NCI-H2196 (cell line): ENCODE measurements around the gene AFF4.
"Not testable (repeated sequence)": the region's sequence is repeated elsewhere in the genome, so short reads cannot be mapped to it uniquely, and the experiment has no call there.

ENCODE experiments used
- DNase-seq: peaks from one replicate; lab custom pipeline; 2025; ENCODE audit not compliant: unreplicated experiment; lab: John Stamatoyannopoulos, UW

AFF4 gene

DNA sequence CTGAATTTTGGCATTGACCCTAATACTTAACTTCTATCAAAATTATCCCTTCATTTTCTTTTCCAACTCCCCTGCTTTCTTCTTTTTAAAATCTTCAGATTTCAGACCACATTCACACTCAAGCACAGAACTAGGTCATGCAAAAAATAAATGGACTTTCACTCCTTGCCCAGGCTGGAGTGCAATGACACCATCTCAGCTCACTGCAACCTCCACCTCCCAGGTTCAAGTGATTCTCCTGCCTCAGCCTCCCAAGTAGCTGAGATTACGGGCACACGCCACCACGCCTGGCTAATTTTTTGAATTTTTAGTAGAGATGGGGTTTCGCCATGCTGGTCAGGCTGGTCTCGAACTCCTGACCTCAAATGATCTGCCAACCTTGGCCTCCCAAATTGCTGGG lies 108.4 kb downstream of the AFF4 start:
- not testable (repeated sequence) for DNase-seq

DNA sequence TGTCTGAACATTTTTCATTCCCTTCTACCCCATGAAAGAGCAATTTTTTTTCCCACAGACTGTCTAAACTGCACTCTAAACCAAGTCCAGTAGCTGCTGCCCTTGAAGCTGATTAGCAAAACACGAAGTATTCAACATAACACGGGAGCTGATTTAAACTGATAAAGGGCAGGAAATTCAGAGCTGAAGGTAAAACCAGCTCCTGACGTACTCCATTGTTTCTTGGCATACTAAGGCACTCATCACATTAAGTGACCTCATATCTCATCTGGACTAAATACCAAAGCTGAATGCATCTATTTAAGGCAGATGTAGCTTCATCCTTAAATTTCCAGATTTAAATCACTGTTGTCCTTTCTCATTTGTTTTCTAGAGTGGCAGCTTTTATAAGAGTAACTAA lies 109.1 kb downstream of the AFF4 start:
- no peak for DNase-seq

DNA sequence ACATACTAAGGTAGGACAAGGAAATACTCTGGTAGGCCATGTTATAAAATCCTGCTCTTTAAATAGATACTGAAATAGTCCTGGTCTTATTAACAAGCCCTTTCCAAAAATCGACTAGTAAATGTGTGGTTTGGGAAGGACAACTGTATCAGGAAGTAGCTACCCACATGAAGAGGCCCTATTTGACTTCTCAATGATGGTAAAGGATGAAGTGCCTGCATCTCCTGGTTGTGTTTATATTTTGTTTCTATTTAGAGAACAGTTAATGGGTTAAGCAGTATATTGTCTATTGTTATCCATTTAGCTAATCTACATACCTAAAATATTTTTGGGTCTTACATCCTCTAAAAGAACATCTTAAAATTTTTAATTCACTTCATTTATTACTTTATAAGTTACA lies 109.6 kb downstream of the AFF4 start:
- DNase-seq = no peak

DNA sequence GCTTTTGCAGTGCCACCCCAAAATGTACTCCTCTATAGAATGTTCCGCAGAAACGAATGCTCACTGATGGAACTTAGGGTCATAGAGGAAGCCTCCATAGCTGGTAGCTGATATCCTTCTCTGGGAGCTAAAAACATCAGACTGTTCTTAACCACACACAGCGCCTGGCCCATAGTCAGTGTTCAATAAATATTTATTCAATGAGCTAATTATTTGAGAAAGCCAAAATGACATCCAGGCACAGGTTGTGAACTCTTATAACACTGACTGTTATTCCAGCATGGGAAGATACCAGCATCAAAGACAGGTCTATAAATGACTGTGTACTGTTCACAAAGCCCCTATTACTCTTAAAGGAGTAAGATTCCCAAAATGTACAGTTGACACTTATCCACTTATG lies 110.1 kb downstream of the AFF4 start:
- no peak for DNase-seq

DNA sequence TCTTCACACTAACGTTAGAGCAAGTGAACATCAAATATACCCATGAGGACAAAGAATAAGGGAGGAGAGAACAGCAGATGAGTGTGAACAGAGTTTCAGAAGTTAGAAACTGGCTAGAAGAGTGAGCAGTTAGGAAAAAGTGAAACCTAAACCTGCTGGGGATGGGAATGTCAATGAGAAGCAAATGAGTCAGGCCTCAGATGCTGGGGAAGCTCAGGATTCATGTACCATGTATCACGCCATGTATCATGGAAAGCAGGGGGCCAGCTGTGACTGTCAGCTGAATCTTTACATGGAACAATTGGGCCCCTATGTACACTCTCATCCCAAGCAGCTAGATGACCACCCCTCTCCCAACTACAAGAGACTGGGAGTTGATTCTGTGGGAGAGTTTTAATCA lies 113.4 kb downstream of the AFF4 start:
- no peak for DNase-seq

DNA sequence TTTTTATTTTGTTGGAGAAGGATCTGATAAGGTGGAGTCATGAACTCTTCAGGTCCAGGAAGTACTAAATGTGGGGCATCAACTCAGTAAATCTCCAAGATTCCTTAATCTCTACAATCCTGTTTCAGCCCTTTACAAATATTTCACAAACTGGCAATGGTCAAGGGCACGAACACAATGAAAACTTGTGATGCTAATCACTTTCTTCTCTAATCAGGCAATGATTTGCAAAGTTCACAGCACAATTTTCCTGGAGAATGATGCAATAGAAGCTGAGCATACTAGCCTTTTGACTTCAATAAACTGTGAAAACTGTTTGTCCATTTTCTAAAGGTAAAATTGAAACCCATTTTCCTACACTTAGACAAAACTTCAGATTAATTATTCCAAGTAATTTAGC lies 114.1 kb downstream of the AFF4 start:
- no peak for DNase-seq

DNA sequence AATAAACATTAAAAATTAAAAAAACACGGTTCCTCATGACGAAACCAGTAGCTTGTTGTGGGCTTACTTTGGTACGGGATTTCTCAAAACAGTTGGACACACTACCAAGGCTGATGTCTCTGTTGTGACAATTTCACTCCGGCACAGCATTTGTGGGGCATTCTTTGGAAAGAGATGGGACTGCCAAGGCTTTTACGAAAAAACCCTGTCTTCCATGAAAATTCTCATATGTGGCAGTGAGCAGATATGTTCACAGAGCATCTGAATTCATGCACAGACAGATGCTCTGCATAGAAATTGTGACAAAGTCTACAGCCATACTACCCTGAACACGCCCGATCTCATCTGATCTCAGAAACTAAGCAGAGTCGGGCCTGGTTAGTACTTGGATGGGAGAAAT lies 115.2 kb downstream of the AFF4 start:
- no peak for DNase-seq

DNA sequence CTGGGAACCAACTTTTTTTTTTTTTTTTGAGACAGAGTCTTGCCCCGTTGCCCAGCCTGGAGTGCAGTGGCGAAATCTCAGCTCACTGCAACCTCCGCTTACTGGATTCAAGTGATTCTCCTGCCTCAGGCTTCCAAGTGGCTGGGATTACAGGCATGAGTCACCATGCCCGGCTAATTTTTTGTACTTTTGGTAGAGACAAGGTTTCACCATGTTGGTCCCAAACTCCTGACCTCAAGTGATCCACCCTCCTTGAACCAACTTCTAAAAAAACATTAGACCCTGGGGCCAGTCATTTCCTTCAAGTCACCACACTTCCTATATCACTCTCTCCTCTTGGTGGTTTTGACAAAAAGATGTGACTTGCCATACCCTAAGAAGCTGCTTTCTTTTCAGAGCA lies 122.1 kb downstream of the AFF4 start:
- no peak for DNase-seq

DNA sequence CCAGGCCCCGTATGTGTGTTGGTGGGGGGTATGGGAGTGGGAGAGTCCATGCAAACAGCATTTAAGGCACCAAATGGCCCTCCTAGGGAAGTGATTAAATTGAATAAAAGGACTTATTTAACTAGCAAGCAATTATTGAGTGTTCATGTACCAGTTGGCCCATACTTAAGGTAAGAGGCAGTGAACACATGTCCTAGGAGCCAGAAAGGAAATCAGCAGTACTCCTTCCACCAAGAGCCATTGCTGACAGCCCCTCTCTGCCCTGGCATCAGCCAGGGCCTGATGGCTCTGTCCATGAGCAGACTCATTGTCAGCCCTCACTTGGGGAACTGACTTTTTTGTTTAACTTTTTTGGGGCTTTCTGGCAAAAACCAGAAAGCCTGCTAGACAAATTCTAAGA lies 122.5 kb downstream of the AFF4 start:
- DNase-seq = no peak

DNA sequence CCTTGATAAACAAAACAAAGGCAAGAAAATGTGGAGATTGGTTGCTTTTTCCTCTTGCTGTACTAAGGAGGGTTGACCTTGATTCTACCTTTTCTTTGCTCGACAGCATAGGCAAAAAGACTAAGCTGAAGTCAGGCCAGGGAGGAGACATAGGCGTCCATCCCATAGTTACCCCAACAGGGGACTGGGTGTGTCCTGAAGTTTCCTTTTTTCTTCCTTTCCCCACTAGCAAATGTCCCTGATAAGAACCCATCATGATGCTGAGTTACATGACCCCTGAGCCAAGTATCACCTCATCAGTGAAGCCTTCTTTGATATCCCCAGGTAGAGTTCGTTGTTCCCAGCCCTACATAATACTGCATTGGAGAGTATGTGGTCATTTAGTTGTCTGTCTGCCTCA lies 123.1 kb downstream of the AFF4 start:
- DNase-seq = no peak

DNA sequence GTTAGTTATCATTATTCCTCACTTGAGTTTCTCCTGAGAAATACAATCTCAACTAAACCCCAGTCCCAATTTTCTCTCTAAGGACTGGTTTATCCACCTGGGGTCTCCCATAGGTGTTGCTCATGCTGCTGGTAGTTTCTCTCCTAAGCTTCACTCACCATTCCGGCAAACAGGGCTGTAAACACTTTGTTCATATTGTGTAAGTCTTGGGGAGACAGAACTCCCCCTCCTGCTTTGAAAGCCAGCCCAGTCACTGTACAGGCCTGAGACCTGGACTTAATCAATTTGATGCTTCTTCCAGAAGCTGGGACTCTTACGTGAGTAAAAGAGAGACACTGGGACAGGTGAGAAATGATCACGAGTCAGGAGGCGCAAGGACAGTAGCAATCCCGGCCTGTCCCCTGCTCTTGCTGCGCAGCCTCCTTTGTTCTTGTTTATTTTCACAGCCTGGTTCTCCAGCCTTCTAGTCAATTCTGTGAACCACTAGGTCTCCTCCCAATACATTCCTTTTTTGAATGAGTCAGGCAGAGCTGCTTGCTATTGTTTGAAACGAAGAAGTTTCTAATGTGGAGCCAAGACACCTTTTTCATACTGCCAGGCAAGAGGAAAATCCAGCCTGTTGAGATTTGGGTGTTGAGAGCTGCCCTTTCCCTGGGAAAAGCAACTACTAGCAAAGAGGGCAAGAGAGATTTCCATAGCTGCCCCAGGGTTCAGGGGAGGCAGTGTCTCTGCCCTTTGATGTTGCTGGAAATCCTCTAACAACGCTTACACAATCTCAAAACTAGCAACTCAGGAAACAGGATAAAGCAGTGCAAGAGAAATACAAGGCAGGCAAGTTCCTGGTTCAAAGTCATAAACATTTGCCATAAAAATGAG lies 123.8 kb downstream of the AFF4 start:
- no peak for DNase-seq

DNA sequence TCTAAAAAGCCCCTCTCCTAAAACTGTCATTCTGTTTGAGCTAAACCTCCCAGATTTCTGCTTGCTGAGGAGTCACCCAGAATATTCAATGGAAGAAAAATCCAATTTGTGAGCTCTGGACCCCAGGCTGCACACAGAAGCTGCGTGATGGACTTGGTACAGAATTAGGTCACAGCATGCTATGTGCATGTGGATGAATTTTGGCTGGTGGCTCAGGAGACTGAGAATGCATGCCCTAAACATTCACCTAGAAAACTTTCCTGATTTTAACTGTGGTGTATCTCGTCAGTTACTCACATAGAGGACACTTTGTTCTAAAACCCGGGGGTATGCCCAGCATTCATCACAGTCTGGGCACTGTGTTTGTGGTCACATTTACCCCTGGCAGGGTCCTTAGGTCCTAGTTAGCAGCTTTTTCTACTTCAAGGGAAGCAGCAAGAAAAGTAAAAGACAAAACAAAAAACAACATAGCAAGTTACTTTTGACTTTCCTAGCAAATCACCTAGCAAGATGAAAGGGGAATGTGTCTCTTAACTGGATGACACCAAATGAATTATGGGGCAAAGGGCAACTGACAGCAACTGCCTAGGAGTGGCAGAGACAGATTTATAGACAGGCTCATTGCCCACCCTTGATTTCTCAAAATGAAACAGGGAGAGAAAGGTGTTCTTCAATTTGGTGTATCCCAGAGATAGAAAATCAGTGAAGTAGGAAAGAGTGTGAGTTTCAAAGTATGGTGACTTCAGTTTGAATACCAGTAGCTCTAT lies 124.7 kb downstream of the AFF4 start:
- no peak for DNase-seq

DNA sequence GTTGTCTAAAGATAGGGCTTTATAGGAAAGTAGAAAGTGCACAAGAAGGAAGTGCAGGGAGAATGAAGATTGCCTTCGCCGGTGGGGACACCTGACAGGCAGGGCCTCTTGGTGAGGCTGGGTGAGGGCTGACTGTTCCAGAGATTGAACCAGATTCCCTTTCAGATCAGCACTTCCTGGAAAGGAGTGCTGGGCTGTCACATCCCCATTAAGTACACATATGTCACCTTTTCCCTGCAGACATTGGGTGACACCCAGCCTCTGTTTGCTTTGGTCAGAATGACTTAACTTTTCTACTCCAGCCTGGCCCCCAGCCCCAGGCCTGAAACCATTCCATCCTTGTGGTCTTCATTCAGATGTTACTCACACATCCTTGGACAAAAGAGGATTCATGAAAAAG lies 125.6 kb downstream of the AFF4 start:
- no peak for DNase-seq

DNA sequence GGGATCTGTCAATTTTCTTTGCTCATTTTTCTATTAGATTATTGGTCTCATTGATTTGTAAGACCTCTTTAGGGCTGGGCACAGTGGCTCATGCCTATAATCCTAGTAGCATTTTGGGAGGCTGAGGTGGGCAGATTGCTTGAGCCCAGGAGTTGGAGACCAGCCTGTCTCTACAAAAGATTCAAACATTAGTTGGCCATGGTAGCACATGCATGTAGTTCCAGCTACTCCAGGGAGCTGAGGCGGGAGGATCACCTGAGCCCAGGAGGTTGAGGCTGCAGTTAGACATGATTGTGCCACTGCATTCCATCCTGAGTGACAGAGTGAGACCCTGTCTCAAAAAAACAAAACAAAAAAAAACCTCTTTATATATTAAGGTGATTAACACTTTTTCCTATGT lies 126.6 kb downstream of the AFF4 start:
- no peak for DNase-seq

DNA sequence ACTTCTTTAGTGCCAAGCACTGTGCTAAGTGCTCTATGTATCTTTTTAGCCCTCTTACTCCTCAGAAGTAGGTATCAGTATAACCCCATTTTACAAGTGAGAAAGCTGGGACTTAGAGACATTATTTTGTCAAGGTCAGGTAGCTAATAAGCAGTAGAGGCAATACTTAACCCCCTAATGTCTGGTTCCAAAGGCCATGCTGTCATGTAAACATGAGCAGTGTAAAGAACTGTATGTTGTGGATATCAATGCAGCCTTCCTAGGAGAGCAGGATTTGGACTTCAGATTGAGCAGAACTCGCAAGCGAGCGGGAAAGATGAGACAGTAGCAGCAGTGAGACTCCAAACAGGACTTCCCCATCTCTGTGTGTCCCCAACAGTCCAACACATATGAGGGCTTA lies 129.4 kb downstream of the AFF4 start:
- DNase-seq = no peak

DNA sequence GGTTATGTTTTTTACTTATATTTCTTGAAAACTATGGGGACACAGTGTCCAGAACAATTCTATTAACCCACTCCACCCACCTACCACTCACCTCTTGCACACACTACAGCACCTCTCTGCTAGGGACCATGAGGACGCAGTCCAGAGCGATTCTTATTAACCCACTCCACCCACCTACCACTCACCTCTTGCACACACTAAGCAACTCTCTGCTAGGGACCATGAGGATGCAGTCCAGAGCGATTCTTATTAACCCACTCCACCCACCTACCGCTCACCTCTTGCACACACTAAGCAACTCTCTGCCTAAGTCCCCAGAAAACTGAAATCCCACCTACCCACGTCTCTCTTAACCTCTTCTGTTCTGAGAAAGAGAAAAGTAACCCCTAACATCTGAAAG lies 130.8 kb downstream of the AFF4 start:
- DNase-seq = no peak

DNA sequence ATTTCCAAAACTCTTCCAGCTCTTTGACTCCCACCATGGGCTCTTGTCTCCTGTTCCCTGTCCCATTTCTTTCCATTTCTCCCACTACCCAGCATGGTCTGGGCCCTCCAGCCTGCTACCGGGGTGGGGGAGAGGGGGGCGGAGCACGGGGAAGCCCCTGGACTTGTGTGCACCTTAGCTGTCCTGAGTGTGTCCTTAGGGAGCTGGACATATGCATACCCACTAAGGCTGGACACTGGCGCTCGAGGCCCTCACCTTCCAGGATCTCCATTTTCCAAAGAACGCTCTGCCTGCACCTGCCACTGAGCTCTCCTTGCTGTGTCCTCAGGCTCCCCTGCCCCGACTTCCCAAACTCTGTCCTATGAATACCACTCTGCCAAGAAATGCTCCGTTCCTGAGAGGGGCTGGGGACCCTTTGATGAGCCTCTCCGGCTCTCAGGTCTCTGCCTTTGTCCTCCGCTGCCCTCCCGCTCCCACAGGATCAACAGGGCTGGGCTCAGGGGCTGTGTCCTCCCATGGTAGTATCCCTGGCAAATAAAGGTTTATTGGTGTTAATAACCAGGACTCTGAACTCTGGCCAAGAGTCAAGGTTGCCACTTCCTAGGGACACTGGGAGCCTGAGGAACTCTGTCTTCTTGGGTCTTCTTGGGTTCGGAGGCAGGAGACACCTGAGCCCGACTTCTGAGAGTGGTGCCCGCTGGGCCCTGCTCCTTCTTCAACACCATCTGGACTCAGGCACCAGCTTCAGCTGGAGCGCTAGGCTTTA lies 132.2 kb downstream of the AFF4 start:
- no peak for DNase-seq

DNA sequence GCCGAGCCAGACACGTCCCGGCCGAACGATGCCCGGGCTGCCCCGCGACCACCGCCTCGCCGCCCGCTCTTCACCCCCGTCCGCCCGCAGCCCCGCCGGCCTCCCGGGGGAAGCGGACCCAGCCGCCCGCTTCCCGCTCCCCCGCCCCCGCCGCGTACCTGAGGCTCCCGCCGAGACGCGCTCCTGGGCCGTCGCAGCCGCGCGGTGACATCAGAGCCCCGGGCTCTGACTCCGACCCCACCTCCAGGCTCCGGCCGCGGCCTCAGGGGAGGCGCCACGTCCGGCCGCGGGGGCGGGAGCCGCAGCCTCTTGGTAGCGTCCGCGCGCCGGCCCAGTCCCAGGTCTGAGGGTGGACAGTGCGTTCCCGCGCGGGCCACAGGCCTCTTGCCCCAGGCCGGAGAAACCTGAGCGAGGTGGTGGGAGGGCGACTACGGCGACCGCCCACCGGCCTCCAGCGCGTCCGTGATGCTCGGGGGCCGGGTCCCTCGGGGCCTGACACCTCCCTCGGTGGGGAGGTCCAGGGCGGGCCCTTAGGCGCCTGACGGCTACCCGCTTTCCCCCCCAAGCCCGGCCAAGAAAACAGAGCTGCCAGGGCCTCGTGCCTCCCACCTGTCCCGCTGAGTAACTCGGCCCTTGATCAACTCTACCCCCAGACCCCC lies 132.9 kb downstream of the AFF4 start, which contains the start of gene SHROOM1:
SHROOM1 (minus strand) TSS at position 212 of the 659 bp plus-strand sequence. CDS start 4,507 bp downstream, outside the sequence.
- DNase-seq = peak; percentile 83

DNA sequence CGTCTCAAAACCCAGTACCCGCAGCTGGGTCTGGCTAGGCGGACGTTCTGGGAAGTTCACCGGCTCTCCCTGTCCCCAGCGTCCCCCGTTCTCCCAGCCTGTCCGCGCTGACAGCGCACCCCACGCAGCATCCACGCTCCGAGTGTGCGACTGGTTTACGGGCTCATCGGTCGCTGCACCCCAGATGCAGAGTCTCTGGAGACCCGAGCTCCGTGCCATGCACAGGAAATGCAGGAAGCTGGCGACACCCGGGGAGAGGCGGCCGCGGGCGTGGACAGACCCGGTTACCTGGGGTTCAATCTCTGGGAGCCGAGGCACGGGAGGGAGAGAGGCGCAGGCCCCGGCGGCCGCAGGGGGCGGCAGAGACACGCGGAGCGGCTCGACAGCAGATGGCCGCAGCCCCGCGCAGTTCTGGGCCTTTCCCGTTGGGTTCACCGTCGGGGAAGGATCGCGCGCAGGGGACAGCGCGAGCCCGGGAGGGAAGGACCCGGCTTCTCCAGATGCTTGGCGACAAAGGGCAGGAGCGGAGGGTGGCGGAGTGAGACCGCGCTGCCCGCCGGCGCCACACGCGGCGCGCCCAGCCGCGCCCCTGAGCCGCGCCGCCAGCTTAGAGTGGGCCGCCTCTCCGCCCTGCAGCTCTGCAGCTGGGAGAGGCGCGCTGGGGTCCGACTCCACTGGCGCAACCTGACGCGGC lies 133.5 kb downstream of the AFF4 start:
- DNase-seq = peak; percentile 81

DNA sequence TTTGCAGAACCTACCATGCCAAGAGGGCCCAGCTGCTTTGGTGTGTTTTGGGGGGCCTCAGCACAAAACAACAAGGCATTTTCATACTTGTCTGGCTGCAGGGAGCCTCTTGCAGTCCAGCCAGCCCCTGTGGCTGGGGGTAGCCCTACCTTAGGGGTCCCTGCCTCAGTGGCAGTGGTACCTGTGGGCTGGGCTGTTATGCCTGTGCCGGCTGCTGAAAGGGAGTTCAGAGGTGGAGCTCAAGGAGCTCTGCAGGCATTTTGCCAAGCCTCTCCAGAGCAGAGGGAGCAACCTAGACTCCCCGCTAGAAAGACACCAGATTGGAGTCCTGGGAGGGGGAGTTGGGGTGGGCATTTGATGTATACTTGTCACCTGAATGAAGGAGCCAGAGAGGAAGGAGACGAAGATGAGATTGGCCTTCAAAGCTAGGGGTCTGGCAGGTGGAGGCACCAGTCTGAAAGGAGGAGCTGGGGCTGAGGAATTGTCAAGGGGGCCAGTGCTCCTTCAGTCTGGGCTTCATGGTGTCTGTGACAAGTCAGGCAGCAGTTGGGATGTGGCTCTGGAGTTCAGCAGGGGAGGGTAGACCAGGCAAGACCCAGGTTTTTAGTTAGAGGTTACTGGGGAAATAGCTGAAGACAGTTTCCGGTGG lies 134.5 kb downstream of the AFF4 start:
- peak; percentile 6 for DNase-seq
